ENCODE data around the gene PAK5. TPM values are rescaled to one million over a fixed set of nuclear protein-coding genes. Genes with fewer than 3 reads are reported as not detected.

The PAK5 gene
- total RNA-seq, 1 donor from 2014 or later = 1.6 TPM

- H3F3A ChIP-seq (ENCODE audit: low read depth) = no peaks in the 10 kb centered on the region
- H4K20me1 ChIP-seq (ENCODE audit: low read depth) = no peaks in the 10 kb centered on the region
- Mint-ChIP-seq H3K27ac (no peak overlapping the region), H3K9me3 (peaks cover 12% of the 10 kb centered on the region), H3K4me3 (no peak overlapping the region), H3K36me3 (no peaks in the 10 kb centered on the region), H3K4me1 (no peaks in the 10 kb centered on the region), H3K27me3 (ENCODE audit: insufficient read depth, low read depth) (peaks cover 5% of the 10 kb centered on the region)
- no peaks in the 10 kb centered on the region for H3K79me2 ChIP-seq (ENCODE audit: low read depth)
- DNase-seq (ENCODE audit: low spot score) = no peak
- no peak overlapping the region for H3K27ac ChIP-seq
- H2AFZ ChIP-seq (replicated peaks) = no peak overlapping the region
- no peak overlapping the region for H3K4me3 ChIP-seq
- no peaks in the 10 kb centered on the region for H3K27me3 ChIP-seq
- H3K9me3 ChIP-seq (ENCODE audit: low read depth) = no peaks in the 10 kb centered on the region
- H3K4me2 ChIP-seq = no peak overlapping the region
- H3K36me3 ChIP-seq = no peaks in the 10 kb centered on the region
- peaks cover 11% of the 10 kb centered on the region for H3K4me1 ChIP-seq
- TF ChIP-seq EZH2 (IDR thresholded peaks at IDR 0.05) = no peak
- TF ChIP-seq EZH2phosphoT487 (IDR thresholded peaks at IDR 0.05) = no peak
- TF ChIP-seq CTCF (IDR thresholded peaks at IDR 0.05) = no peak
- no peak overlapping the region for H3K9ac ChIP-seq
These were observed 228.2 kb downstream of the PAK5 start for GRCh38 chr20:9610665-9611064.

GRCh38 chr20:9609887-9610502, 228.9 kb downstream of the PAK5 start:
- Histone ChIP-seq H2AFZ (replicated peaks) (peak overlapping the region; percentile 71), H3K9ac (no peak overlapping the region), H3K4me2 (no peak overlapping the region), H3F3A (ENCODE audit: low read depth) (no peaks in the 10 kb centered on the region), H3K27ac (no peak overlapping the region), H3K4me3 (no peak overlapping the region), H4K20me1 (ENCODE audit: low read depth) (no peaks in the 10 kb centered on the region), H3K36me3 (no peaks in the 10 kb centered on the region), H3K27me3 (no peaks in the 10 kb centered on the region), H3K4me1 (peaks cover 11% of the 10 kb centered on the region), H3K79me2 (ENCODE audit: low read depth) (no peaks in the 10 kb centered on the region), H3K9me3 (ENCODE audit: low read depth) (no peaks in the 10 kb centered on the region)
- TF ChIP-seq EZH2phosphoT487 (IDR thresholded peaks at IDR 0.05) (no peak), EZH2 (IDR thresholded peaks at IDR 0.05) (no peak), CTCF (IDR thresholded peaks at IDR 0.05) (peak; percentile 84)
- Mint-ChIP-seq H3K4me1 (no peaks in the 10 kb centered on the region), H3K36me3 (no peaks in the 10 kb centered on the region), H3K27ac (no peak overlapping the region), H3K9me3 (peaks cover 12% of the 10 kb centered on the region), H3K4me3 (no peak overlapping the region), H3K27me3 (ENCODE audit: insufficient read depth, low read depth) (peaks cover 8% of the 10 kb centered on the region)
- peak; percentile 85 for DNase-seq (ENCODE audit: low spot score)

GRCh38 chr20:9608639-9609340, 230.1 kb downstream of the PAK5 start:
- Histone ChIP-seq H3K4me1 (peaks cover 23% of the 10 kb centered on the region), H4K20me1 (ENCODE audit: low read depth) (no peaks in the 10 kb centered on the region), H3K9me3 (ENCODE audit: low read depth) (no peaks in the 10 kb centered on the region), H3K27ac (no peak overlapping the region), H2AFZ (replicated peaks) (peak overlapping the region; percentile 71), H3K4me2 (no peak overlapping the region), H3F3A (ENCODE audit: low read depth) (peaks cover 7% of the 10 kb centered on the region), H3K9ac (no peak overlapping the region), H3K27me3 (no peaks in the 10 kb centered on the region), H3K4me3 (no peak overlapping the region), H3K36me3 (no peaks in the 10 kb centered on the region), H3K79me2 (ENCODE audit: low read depth) (no peaks in the 10 kb centered on the region)
- no peak overlapping the region for H3K4me3 Mint-ChIP-seq
- no peaks in the 10 kb centered on the region for H3K36me3 Mint-ChIP-seq
- peaks cover 9% of the 10 kb centered on the region for H3K4me1 Mint-ChIP-seq
- peaks cover 8% of the 10 kb centered on the region for H3K9me3 Mint-ChIP-seq
- no peak overlapping the region for H3K27ac Mint-ChIP-seq
- no peak for DNase-seq (ENCODE audit: low spot score)
- peaks cover 14% of the 10 kb centered on the region for H3K27me3 Mint-ChIP-seq (ENCODE audit: insufficient read depth, low read depth)
- TF ChIP-seq EZH2 (IDR thresholded peaks at IDR 0.05) = no peak
- TF ChIP-seq CTCF (IDR thresholded peaks at IDR 0.05) = no peak
- no peak for TF ChIP-seq EZH2phosphoT487 (IDR thresholded peaks at IDR 0.05)
